Measurements from ENCODE around the gene CRABP2. TPM values are rescaled to one million over a fixed set of nuclear protein-coding genes. Genes with fewer than 3 reads are reported as not detected.

CRABP2 gene
- total and polyA plus RNA-seq, 2 of the 4 experiments (the other 2 are of a cell fraction), result 6.3 to 15.7 TPM

GRCh38 chr1:156666862-156667609 is 38.3 kb downstream of the CRABP2 start:
- ChIA-PET POLR2A (ENCODE audit: unreplicated experiment) (no interaction called here), CTCF (no interaction called here)
- WGBS, 2 experiments (ENCODE audit: extremely low coverage in 2 of 2, insufficient read length in 1 of 2), result no CpG with 5 or more reads among the region's 9 CpGs
- dilution Hi-C loops (cut with HindIII; ENCODE audit: low sequenced_read_pairs, unreplicated experiment), result no loop called here
- TF ChIP-seq POLR2A (IDR thresholded peaks at IDR 0.05; ENCODE audit: low read depth, low read length) (no peak), NFE2L2 (IDR thresholded peaks at IDR 0.05; ENCODE audit: low read depth, low read length) (no peak), CEBPB (IDR thresholded peaks at IDR 0.05; ENCODE audit: low read depth, low read length) (no peak), ELK1 (IDR thresholded peaks at IDR 0.05; ENCODE audit: borderline replicate concordance, low read depth, low read length) (no peak), BHLHE40 (IDR thresholded peaks at IDR 0.05; ENCODE audit: low read depth, low read length) (no peak), MAZ (IDR thresholded peaks at IDR 0.05; ENCODE audit: borderline replicate concordance, low read depth, low read length) (no peak), CTCF (conservative IDR thresholded peaks at IDR 0.05; ENCODE audit: low read depth, low read length) (no peak), RCOR1 (IDR thresholded peaks at IDR 0.05; ENCODE audit: insufficient replicate concordance, low read length) (no peak)
- ATAC-seq (ENCODE audit: low read depth), result no peak
- no peak overlapping the region for H3K56ac ChIP-seq (ENCODE audit: extremely low read depth, insufficient read depth, low read length)
- H3K79me1 ChIP-seq (ENCODE audit: low read depth in 1 of 2, low read length in 2 of 2), result peaks cover 0 to 35% of the 10 kb centered on the region in 2 experiments; a peak in 2 of 4 replicates
- no peak overlapping the region for H3K4me2 ChIP-seq (ENCODE audit: low read depth, low read length)
- peak overlapping the region; percentile 36 for H2AK5ac ChIP-seq (ENCODE audit: low read depth, low read length)
- no peak overlapping the region; the same call in 1 of the 2 replicates for H3K18ac ChIP-seq (ENCODE audit: low read depth, low read length)
- peaks cover 45% of the 10 kb centered on the region for H3K4me1 ChIP-seq (ENCODE audit: control insufficient read depth, insufficient read depth, low read length)
- H4K5ac ChIP-seq (ENCODE audit: low read depth, low read length), result peak overlapping the region; percentile 45
- H3K36me3 ChIP-seq (ENCODE audit: control insufficient read depth, insufficient read depth, low read length), result peaks cover 3% of the 10 kb centered on the region; the same call in 1 of the 2 replicates
- intact Hi-C loops (cut with micrococcal nuclease), result no loop called here
- H3K9me3 ChIP-seq (ENCODE audit: control insufficient read depth, insufficient read depth, low read length), result no peaks in the 10 kb centered on the region
- no peaks in the 10 kb centered on the region; the same call in 1 of the 2 replicates for H4K20me1 ChIP-seq (ENCODE audit: insufficient read depth, low read length)
- H2BK5ac ChIP-seq (ENCODE audit: low read depth, low read length, poor library complexity, severe bottlenecking), result no peak overlapping the region
- H3K9me1 ChIP-seq (ENCODE audit: insufficient read depth, low read length), result peaks cover 28% of the 10 kb centered on the region
- H3K9ac ChIP-seq (ENCODE audit: low read depth, low read length), result no peak overlapping the region
- H2BK15ac ChIP-seq (ENCODE audit: low read depth, low read length), result peak overlapping the region; percentile 20; the same call in 1 of the 3 replicates
- H2AK9ac ChIP-seq (replicated peaks; ENCODE audit: low read depth, low read length, poor library complexity), result peak overlapping the region; percentile 63
- H3K27ac ChIP-seq (ENCODE audit: insufficient read depth, low read length), result peak overlapping the region; percentile 5; the same call in 1 of the 2 replicates
- peak overlapping the region; percentile 72 for H2BK20ac ChIP-seq (ENCODE audit: low read depth, low read length)
- peak overlapping the region in 1 of 2 experiments; percentile 93; a peak in 2 of 4 replicates for H4K8ac ChIP-seq (ENCODE audit: low read depth in 2 of 2, low read length in 2 of 2)
- H4K91ac ChIP-seq (ENCODE audit: insufficient read depth, low read depth, low read length), result peak overlapping the region; percentile 19
- peak overlapping the region; percentile 31 for H3K14ac ChIP-seq (replicated peaks; ENCODE audit: low read depth, low read length)
- no peaks in the 10 kb centered on the region for H3K27me3 ChIP-seq (ENCODE audit: control insufficient read depth, insufficient read depth, low read length)
- BruUV-seq (replicated peaks), result no TSS peak
- peak overlapping the region; percentile 75 for H3K4ac ChIP-seq (ENCODE audit: low read depth, low read length)
- H2BK120ac ChIP-seq (ENCODE audit: low read depth, low read length), result peak overlapping the region; percentile 71
- peak overlapping the region; percentile 25 for H2AFZ ChIP-seq (replicated peaks; ENCODE audit: low read length, poor library complexity)
- no peak for DNase-seq
- in situ Hi-C loops (cut with MboI; ENCODE audit: low sequenced_read_pairs), result no loop called here
- no peak overlapping the region for H3K23ac ChIP-seq (ENCODE audit: low read depth, low read length)
- no peak overlapping the region for H3K4me3 ChIP-seq (ENCODE audit: insufficient read depth, low read depth, low read length)
